ENCODE data around the gene TTC23. TPM values are rescaled to one million over a fixed set of nuclear protein-coding genes. Genes with fewer than 3 reads are reported as not detected.

The TTC23 gene
- total RNA-seq, 4 donors from 2014 or later = 14.7 to 25.3 (median 19.3) TPM

- Histone ChIP-seq H3K4me3 (no peak overlapping the region), H3K27ac (replicated peaks in 1 of 4) (no peak overlapping the region), H3K9me3 (no peaks in the 10 kb centered on the region), H3K4me1 (peaks cover 0 to 17% (median 13%) of the 10 kb centered on the region in 4 donors), H3K27me3 (no peaks in the 10 kb centered on the region), H3K36me3 (peaks cover 11 to 25% (median 15%) of the 10 kb centered on the region in 4 donors)
- no peak for DNase-seq (ENCODE audit: extremely low spot score)
- intact Hi-C loops (cut with DNase I) = no loop called here
- TF ChIP-seq POLR2AphosphoS5 (IDR thresholded peaks at IDR 0.05) (no peak), CTCF (IDR thresholded peaks at IDR 0.05) (no peak), POLR2A (IDR thresholded peaks at IDR 0.05; ENCODE audit: low read depth) (no peak), EP300 (IDR thresholded peaks at IDR 0.05) (no peak)
Measured at GRCh38 chr15:99187936-99188335, 61.4 kb downstream of the TTC23 start.

- no peaks in the 10 kb centered on the region for H3K27me3 ChIP-seq
- no peaks in the 10 kb centered on the region for H3K9me3 ChIP-seq
- H3K4me3 ChIP-seq = no peak overlapping the region
- H3K4me1 ChIP-seq = peaks cover 20 to 41% (median 36%) of the 10 kb centered on the region in 4 donors
- WGBS = 61% methylated on average over 4 of the region's 4 CpGs
- TF ChIP-seq POLR2A (IDR thresholded peaks at IDR 0.05; ENCODE audit: low read depth) (no peak), POLR2AphosphoS5 (IDR thresholded peaks at IDR 0.05) (no peak), CTCF (IDR thresholded peaks at IDR 0.05) (no peak), EP300 (IDR thresholded peaks at IDR 0.05) (no peak)
- no peak for DNase-seq (ENCODE audit: extremely low spot score)
- intact Hi-C loops (cut with DNase I) = no loop called here
- H3K36me3 ChIP-seq = peaks cover 0 to 8% (median under 1%) of the 10 kb centered on the region in 4 donors
- peak overlapping the region; percentile 45 to 98 (median 52) for H3K27ac ChIP-seq (replicated peaks in 1 of 4)
Measured at GRCh38 chr15:99185414-99186130, 63.8 kb downstream of the TTC23 start.

DNA sequence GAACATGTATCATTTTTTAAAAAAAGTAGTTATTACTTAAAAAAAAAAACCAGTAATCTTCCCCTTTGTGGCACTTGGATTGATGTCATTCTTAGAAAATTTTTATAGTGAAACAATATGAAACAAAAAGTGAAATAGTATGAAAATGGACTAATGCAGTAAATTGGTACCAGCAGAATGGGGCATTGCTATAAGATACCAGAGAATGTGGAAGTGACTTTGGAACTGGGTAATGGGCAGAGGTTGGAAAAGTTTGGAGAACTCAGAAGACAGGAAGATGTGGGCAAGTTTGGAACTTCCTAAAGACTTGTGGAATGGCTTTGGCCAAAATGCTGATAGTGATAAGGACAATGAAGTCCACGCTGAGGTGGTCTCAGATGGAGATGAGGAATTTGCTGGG is 66.6 kb downstream of the TTC23 start:
- no peak for DNase-seq (ENCODE audit: extremely low spot score)
- peaks cover 0 to 8% (median 0%) of the 10 kb centered on the region in 4 donors for H3K36me3 ChIP-seq
- 88% methylated on average over 1 of the region's 1 CpG for WGBS
- no peaks in the 10 kb centered on the region for H3K27me3 ChIP-seq
- intact Hi-C loops (cut with DNase I) = no loop called here
- no peak for TF ChIP-seq CTCF (IDR thresholded peaks at IDR 0.05)
- no peak for TF ChIP-seq EP300 (IDR thresholded peaks at IDR 0.05)
- TF ChIP-seq POLR2AphosphoS5 (IDR thresholded peaks at IDR 0.05) = no peak
- H3K9me3 ChIP-seq = no peaks in the 10 kb centered on the region
- peaks cover 31 to 67% (median 58%) of the 10 kb centered on the region in 4 donors for H3K4me1 ChIP-seq
- no peak overlapping the region for H3K4me3 ChIP-seq
- H3K27ac ChIP-seq (replicated peaks in 1 of 4) = peak overlapping the region; percentile 38 to 99 (median 96)

GRCh38 chr15:99181545-99181971 is 67.8 kb downstream of the TTC23 start:
- no peak for DNase-seq (ENCODE audit: extremely low spot score)
- H3K27me3 ChIP-seq = no peaks in the 10 kb centered on the region
- H3K4me1 ChIP-seq = peaks cover 42 to 79% (median 70%) of the 10 kb centered on the region in 4 donors
- peaks cover 0 to 8% (median 0%) of the 10 kb centered on the region in 4 donors for H3K36me3 ChIP-seq
- TF ChIP-seq POLR2AphosphoS5 (IDR thresholded peaks at IDR 0.05) (peak; percentile 51 to 72), CTCF (IDR thresholded peaks at IDR 0.05) (no peak)
- intact Hi-C loops (cut with DNase I) = no loop called here
- no peaks in the 10 kb centered on the region for H3K9me3 ChIP-seq
- H3K4me3 ChIP-seq = no peak overlapping the region
- WGBS = 17% methylated on average over 4 of the region's 4 CpGs
- H3K27ac ChIP-seq (replicated peaks in 1 of 4) = peak overlapping the region; percentile 95 to 99 (median 98)

- Histone ChIP-seq H3K27me3 (no peaks in the 10 kb centered on the region), H3K27ac (replicated peaks in 1 of 4) (peak overlapping the region; percentile 95 to 99 (median 98)), H3K36me3 (peaks cover 0 to 8% (median 0%) of the 10 kb centered on the region in 4 donors), H3K4me3 (no peak overlapping the region), H3K4me1 (peaks cover 46 to 79% (median 72%) of the 10 kb centered on the region in 4 donors), H3K9me3 (no peaks in the 10 kb centered on the region)
- DNase-seq (ENCODE audit: extremely low spot score) = no peak
- TF ChIP-seq POLR2A (IDR thresholded peaks at IDR 0.05; ENCODE audit: low read depth) = no peak
- TF ChIP-seq CTCF (IDR thresholded peaks at IDR 0.05) = no peak
- TF ChIP-seq EP300 (IDR thresholded peaks at IDR 0.05) = no peak
- TF ChIP-seq POLR2AphosphoS5 (IDR thresholded peaks at IDR 0.05) = no peak
- 92% methylated on average over 2 of the region's 2 CpGs for WGBS
- intact Hi-C loops (cut with DNase I) = no loop called here
Measured at GRCh38 chr15:99180964-99181306, 68.4 kb downstream of the TTC23 start.
